Pons (tissue), 1 donor: Measurements from ENCODE around the gene NDUFAF3.

Source experiments
- DNase-seq: peaks from one replicate; pipeline ENCODE4 v3.0.0-alpha.2; 2016; ENCODE audit warnings: low spot score

NDUFAF3 gene

DNA sequence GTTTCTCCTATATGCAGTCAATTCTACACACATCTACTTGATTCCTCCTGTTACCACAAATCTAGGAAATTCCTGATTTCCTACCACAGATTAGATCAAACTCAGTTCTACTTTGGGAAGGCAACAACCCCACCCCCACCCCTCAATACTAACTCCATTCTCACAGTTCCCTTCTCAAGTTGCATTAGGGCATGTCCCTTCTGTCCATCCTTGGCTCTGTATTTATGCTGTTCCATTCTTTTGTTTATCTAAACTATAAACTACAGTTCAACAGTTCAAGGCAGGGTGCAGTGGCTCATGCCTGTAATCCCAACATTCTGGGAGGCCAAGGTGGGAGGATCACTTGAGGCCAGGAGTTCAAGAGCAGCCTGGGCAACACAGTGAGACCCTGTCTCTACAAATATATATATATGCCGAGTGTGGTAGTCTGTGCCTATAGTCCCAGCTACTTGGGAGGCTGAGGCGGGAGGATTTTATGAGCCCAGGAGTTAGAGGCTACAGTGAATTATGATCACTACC lies 32.5 kb downstream of the NDUFAF3 start:
- no peak for DNase-seq

DNA sequence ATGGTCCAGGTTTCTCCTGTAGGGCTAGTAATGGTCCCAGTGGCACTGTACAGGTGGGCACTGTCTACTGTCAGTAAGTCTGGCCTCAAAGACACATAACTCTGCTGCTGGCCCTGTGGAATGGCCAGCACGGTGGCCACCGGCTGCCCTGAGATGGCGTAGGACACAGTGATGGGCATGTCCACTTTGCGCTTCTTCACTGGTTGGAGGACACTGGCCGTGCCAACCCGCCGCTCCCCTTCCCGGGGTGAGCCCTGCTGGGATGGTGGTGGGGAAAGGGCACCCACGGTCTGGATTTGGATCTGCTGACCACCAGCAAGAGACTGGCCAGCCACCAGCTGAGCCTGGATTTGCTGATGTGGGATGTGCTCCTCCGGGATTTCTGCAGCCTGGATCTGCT lies 35.3 kb downstream of the NDUFAF3 start:
- no peak for DNase-seq

DNA sequence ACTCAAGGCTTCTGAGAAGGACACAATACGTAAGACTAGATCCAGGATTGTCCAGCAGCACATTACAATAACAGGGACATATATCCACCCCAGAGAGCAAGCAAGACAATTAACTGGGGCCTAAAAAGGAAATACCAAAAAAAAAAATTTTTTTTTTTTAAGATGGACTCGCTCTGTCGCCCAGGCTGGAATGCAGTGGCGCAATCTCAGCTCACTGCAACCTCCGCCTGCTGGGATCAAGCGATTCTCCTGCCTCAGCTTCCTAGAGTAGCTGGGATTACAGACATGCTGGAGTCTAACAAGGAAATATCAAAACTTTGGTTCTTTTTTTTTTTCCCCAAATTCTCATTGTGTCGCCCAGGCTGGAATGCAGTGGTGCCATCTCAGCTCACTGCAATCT lies 36.1 kb downstream of the NDUFAF3 start:
- no peak for DNase-seq
